ENCODE data around the gene PDHX. TPM values are rescaled to one million over a fixed set of nuclear protein-coding genes. Genes with fewer than 3 reads are reported as not detected.

PDHX gene
- total and polyA plus RNA-seq, 10 donors: 9.2 to 32.9 (median 23.7) TPM

- Histone ChIP-seq H3K36me3 (no peaks in the 10 kb centered on the region), H3K27ac (peak overlapping the region in 4 of 8 donors; percentile 10 to 40 (median 20)), H3K4me3 (no peak overlapping the region), H3K4me1 (peaks cover 5 to 17% (median 14%) of the 10 kb centered on the region in 6 donors), H3K9me3 (no peaks in the 10 kb centered on the region), H3K27me3 (replicated peaks in 1 of 7) (no peaks in the 10 kb centered on the region)
- TF ChIP-seq POLR2AphosphoS5 (IDR thresholded peaks at IDR 0.05) (no peak), CTCF (IDR thresholded peaks at IDR 0.05 in 8 of 11, conservative IDR thresholded peaks at IDR 0.05 in 3 of 11) (no peak), POLR2A (IDR thresholded peaks at IDR 0.05) (no peak)
- DNase-seq: no peak
- 45 to 70% (median 52%) methylated on average over 8 of the region's 8 CpGs for WGBS, 5 donors
- intact Hi-C loops (cut with DNase I; ENCODE audit: low total_unique reads): no loop called here
Observed at GRCh38 chr11:35006389-35007128, 90.1 kb downstream of the PDHX start.

- no peaks in the 10 kb centered on the region for H3K9me3 ChIP-seq
- intact Hi-C loops (cut with DNase I; ENCODE audit: low total_unique reads): no loop called here
- H3K4me3 ChIP-seq: no peak overlapping the region
- H3K27me3 ChIP-seq (replicated peaks in 1 of 7): no peaks in the 10 kb centered on the region
- H3K27ac ChIP-seq: no peak overlapping the region
- no peak for DNase-seq
- TF ChIP-seq POLR2AphosphoS5 (IDR thresholded peaks at IDR 0.05) (no peak), CTCF (IDR thresholded peaks at IDR 0.05 in 8 of 11, conservative IDR thresholded peaks at IDR 0.05 in 3 of 11) (no peak), POLR2A (IDR thresholded peaks at IDR 0.05) (no peak)
- 55 to 77% (median 58%) methylated on average over 2 of the region's 2 CpGs for WGBS, 5 donors
- H3K4me1 ChIP-seq: peaks cover 6 to 22% (median 17%) of the 10 kb centered on the region in 6 donors
- H3K36me3 ChIP-seq: no peaks in the 10 kb centered on the region
Observed at GRCh38 chr11:35007277-35007676, 90.9 kb downstream of the PDHX start.

- Histone ChIP-seq H3K9me3 (no peaks in the 10 kb centered on the region), H3K4me1 (peaks cover 17 to 43% (median 37%) of the 10 kb centered on the region in 6 donors), H3K4me3 (no peak overlapping the region), H3K27ac (no peak overlapping the region), H3K27me3 (replicated peaks in 1 of 7) (no peaks in the 10 kb centered on the region), H3K36me3 (no peaks in the 10 kb centered on the region)
- no peak for TF ChIP-seq POLR2AphosphoS5 (IDR thresholded peaks at IDR 0.05)
- no peak for TF ChIP-seq CTCF (IDR thresholded peaks at IDR 0.05 in 8 of 11, conservative IDR thresholded peaks at IDR 0.05 in 3 of 11)
- no peak for TF ChIP-seq POLR2A (IDR thresholded peaks at IDR 0.05)
- intact Hi-C loops (cut with DNase I; ENCODE audit: low total_unique reads): no loop called here
- no peak for DNase-seq
- 89 to 91% (median 91%) methylated on average over 5 of the region's 5 CpGs for WGBS, 5 donors
Observed at GRCh38 chr11:35009191-35009943, 92.9 kb downstream of the PDHX start.

GRCh38 chr11:35009944-35010342 lies 93.5 kb downstream of the PDHX start:
- peaks cover 17 to 45% (median 38%) of the 10 kb centered on the region in 6 donors for H3K4me1 ChIP-seq
- intact Hi-C loops (cut with DNase I; ENCODE audit: low total_unique reads): no loop called here
- no peak for TF ChIP-seq POLR2A (IDR thresholded peaks at IDR 0.05)
- no peak for TF ChIP-seq POLR2AphosphoS5 (IDR thresholded peaks at IDR 0.05)
- no peak for DNase-seq
- H3K27me3 ChIP-seq (replicated peaks in 1 of 7): no peaks in the 10 kb centered on the region
- 57 to 85% (median 64%) methylated on average over 3 of the region's 3 CpGs for WGBS, 5 donors
- H3K27ac ChIP-seq: no peak overlapping the region
- H3K36me3 ChIP-seq: no peaks in the 10 kb centered on the region
- no peaks in the 10 kb centered on the region for H3K9me3 ChIP-seq
- no peak overlapping the region for H3K4me3 ChIP-seq
